DND-41 (cell line): ENCODE measurements around the gene MIGA2.

Experiments
- CTCF ChIP-seq: IDR thresholded peaks from 2 replicates; pipeline ENCODE4 v1.5.1; 2012; ENCODE audit warnings: borderline replicate concordance, low read length, moderate library complexity, mild to moderate bottlenecking; ENCODE audit not compliant: poor library complexity, severe bottlenecking; ENCODE audit errors: extremely low read depth
- EZH2 ChIP-seq: IDR thresholded peaks from 3 replicates; pipeline ENCODE4 v1.6.1; 2012; ENCODE audit warnings: borderline replicate concordance, low read depth, mild to moderate bottlenecking, moderate library complexity, low read length, inconsistent platforms; ENCODE audit not compliant: severe bottlenecking

- no peak for TF ChIP-seq EZH2
- no peak for TF ChIP-seq CTCF
These were observed 82.4 kb downstream of the MIGA2 start for GRCh38 chr9:129118799-129119198.
